Activated CD4-positive, alpha-beta T cell treated with anti-CD3 and anti-CD28 coated beads for 36 hours (primary cell): Measurements from ENCODE around the gene KRTAP29-1. TPM values are rescaled to one million over a fixed set of nuclear protein-coding genes. Genes with fewer than 3 reads are reported as not detected.

Experiments
- ATAC-seq: fragments of 200-7000 bp; cut with Tn5 transposase; one replicate; pipeline ENCODE4 v1.10.0; 2021; ENCODE audit warnings: mild to moderate bottlenecking, moderate library complexity
- CTCF ChIA-PET: fragments of 350-600 bp; sonication (Branson Sonifier 250); formaldehyde crosslinking; loops from one replicate; lab custom pipeline; 2021; ENCODE audit warnings: antibody characterized with exemption; lab: Charles Lee
- POLR2A ChIA-PET: fragments of 350-600 bp; sonication (Branson Sonifier 250); formaldehyde crosslinking; loops from one replicate; lab custom pipeline; 2021; ENCODE audit warnings: antibody characterized with exemption, inconsistent platforms; lab: Charles Lee
- DNase-seq: peaks from one replicate; pipeline ENCODE4 v3.0.0-alpha.2; 2020
- H3K27ac Mint-ChIP-seq: one replicate; pipeline ENCODE4 v1.8.0; 2021; ENCODE audit warnings: mixed read lengths
- H3K27me3 Mint-ChIP-seq: one replicate; pipeline ENCODE4 v1.8.0; 2021; ENCODE audit warnings: mixed read lengths
- H3K36me3 Mint-ChIP-seq: one replicate; pipeline ENCODE4 v1.8.0; 2021; ENCODE audit warnings: low read depth, mixed read lengths
- H3K4me1 Mint-ChIP-seq: one replicate; pipeline ENCODE4 v1.8.0; 2021; ENCODE audit warnings: mixed read lengths
- H3K4me3 Mint-ChIP-seq: one replicate; pipeline ENCODE4 v1.8.0; 2021; ENCODE audit warnings: mild to moderate bottlenecking, moderate library complexity, mixed read lengths
- H3K9me3 Mint-ChIP-seq: one replicate; pipeline ENCODE4 v1.8.0; 2021; ENCODE audit warnings: low read depth, mixed read lengths
- intact Hi-C, 2 experiments: fragments of 100-400 bp; cut with DNase I in 1 of 2; cut with micrococcal nuclease in 1 of 2; formaldehyde crosslinking; loops; one replicate each; pipeline versions ENCODE4 v1.14.2 to v1.15.1; 2022 to 2024; cut with DNase I, micrococcal nuclease
- total RNA-seq, 2 experiments: library from RNA; stranded (reverse); gene quantifications; one replicate each; pipeline ENCODE4 v1.2.3, GENCODE V29; 2021

Gene KRTAP29-1
- total RNA-seq, 2 experiments from 2014 or later: not detected

DNA sequence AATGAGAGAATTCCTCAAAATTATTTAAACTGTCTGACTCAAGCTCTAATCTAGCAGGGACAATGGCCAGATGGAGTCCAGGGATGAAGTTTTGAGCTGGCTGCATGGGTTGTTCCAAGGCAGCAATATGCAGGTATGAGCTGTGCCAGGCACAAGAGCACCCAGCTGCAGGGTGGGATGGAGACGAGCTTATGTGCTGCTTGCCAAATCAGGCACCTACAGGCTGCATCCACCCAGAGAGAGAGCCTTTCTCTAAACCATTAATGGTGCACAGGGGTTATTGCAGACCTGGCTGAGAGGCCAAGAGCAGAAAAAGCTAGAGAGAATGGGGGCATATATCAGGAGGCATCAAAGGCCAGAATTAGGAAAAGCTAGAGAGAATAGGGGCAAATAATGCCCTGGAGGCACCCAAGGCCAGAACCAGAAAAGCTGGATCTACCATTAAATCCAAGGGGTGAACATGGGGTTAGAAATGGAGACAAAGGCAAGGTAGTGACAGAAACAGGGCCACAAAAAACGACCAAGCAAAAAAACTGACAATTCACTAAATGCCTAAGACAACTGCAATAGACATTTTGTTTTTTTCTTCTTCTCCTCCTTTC, 37.0 kb upstream of the KRTAP29-1 start:
- Mint-ChIP-seq H3K27ac (peak overlapping the region; percentile 24), H3K4me3 (no peak overlapping the region), H3K4me1 (peaks cover 71% of the 10 kb centered on the region), H3K27me3 (peaks cover 4% of the 10 kb centered on the region), H3K36me3 (peaks cover 9% of the 10 kb centered on the region), H3K9me3 (peaks cover 7% of the 10 kb centered on the region)
- ChIA-PET POLR2A (no interaction called here), CTCF (interaction anchor here (0.5 to 3.4 kb wide), 5 partner anchors 10 to 252 kb away, joined by 3 to 8 read pairs (median 3); no protein-coding TSS in a partner anchor)
- intact Hi-C loops: loop anchor here (2.0 to 10.0 kb wide), 5 partner anchors 158 to 327 kb away; no protein-coding TSS in a partner anchor
- ATAC-seq (no peak), DNase-seq (no peak)

GRCh38 chr17:41338961-41339485, 36.4 kb upstream of the KRTAP29-1 start:
- ChIA-PET POLR2A (no interaction called here), CTCF (interaction anchor here (0.7 to 1.1 kb wide), 2 partner anchors 9 to 210 kb away, joined by 3 read pairs; no protein-coding TSS in a partner anchor)
- Mint-ChIP-seq H3K27ac (peak overlapping the region; percentile 55), H3K4me1 (peaks cover 76% of the 10 kb centered on the region), H3K27me3 (peaks cover 4% of the 10 kb centered on the region), H3K9me3 (peaks cover 7% of the 10 kb centered on the region), H3K36me3 (peaks cover 9% of the 10 kb centered on the region), H3K4me3 (no peak overlapping the region)
- ATAC-seq: peak; percentile 66
- DNase-seq: peak; percentile 41
- intact Hi-C loops: loop anchor here (5.0 kb wide), 3 partner anchors 158 to 212 kb away; no protein-coding TSS in a partner anchor

DNA sequence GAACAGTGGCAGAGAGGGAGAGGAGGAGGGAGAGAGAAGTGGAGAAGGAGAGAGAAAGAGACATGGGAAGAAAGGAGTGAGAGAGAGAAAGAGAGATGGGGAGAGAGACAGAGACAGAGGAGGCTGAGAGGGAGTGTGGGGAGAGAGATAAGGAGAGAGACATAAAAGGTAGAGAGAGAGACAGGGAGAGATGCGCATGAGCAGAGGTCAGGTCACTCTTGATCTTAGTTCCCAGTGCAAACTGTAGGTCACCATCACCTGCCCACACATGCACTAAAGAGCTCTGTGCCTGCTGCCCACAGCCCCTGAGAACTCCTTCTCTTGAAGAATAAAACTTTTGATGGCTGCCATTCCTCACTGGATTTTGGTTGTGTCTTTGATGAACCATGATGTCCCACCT, 33.1 kb upstream of the KRTAP29-1 start:
- Mint-ChIP-seq H3K27me3 (peaks cover 4% of the 10 kb centered on the region), H3K4me3 (no peak overlapping the region), H3K4me1 (peaks cover 57% of the 10 kb centered on the region), H3K27ac (no peak overlapping the region), H3K36me3 (no peaks in the 10 kb centered on the region), H3K9me3 (no peaks in the 10 kb centered on the region)
- CTCF ChIA-PET: no interaction called here
- intact Hi-C loops: loop anchor here (5.0 kb wide), 3 partner anchors 162 to 212 kb away; no protein-coding TSS in a partner anchor
- ATAC-seq: no peak
- no peak for DNase-seq
- POLR2A ChIA-PET: no interaction called here

- ATAC-seq: no peak
- Mint-ChIP-seq H3K4me1 (peaks cover 46% of the 10 kb centered on the region), H3K27ac (no peak overlapping the region), H3K36me3 (no peaks in the 10 kb centered on the region), H3K27me3 (no peaks in the 10 kb centered on the region), H3K4me3 (no peak overlapping the region), H3K9me3 (no peaks in the 10 kb centered on the region)
- DNase-seq: no peak
- intact Hi-C loops: loop anchor here (5.0 kb wide), 3 partner anchors 163 to 213 kb away; no protein-coding TSS in a partner anchor
- ChIA-PET CTCF (interaction anchor here (0.7 to 4.2 kb wide), 3 partner anchors 11 to 27 kb away, joined by 3 to 21 read pairs (median 4); no protein-coding TSS in a partner anchor), POLR2A (no interaction called here)
Observed at GRCh38 chr17:41334385-41335305, 32.0 kb upstream of the KRTAP29-1 start.

- intact Hi-C loops: no loop called here
- POLR2A ChIA-PET: no interaction called here
- Mint-ChIP-seq H3K4me3 (no peak overlapping the region), H3K27ac (no peak overlapping the region), H3K27me3 (no peaks in the 10 kb centered on the region), H3K9me3 (no peaks in the 10 kb centered on the region), H3K4me1 (peaks cover 38% of the 10 kb centered on the region), H3K36me3 (no peaks in the 10 kb centered on the region)
- ATAC-seq (no peak), DNase-seq (no peak)
- CTCF ChIA-PET: interaction anchor here (0.7 to 4.2 kb wide), 3 partner anchors 11 to 26 kb away, joined by 3 to 21 read pairs (median 4); no protein-coding TSS in a partner anchor
Observed at GRCh38 chr17:41333836-41334235, 31.2 kb upstream of the KRTAP29-1 start.

DNA sequence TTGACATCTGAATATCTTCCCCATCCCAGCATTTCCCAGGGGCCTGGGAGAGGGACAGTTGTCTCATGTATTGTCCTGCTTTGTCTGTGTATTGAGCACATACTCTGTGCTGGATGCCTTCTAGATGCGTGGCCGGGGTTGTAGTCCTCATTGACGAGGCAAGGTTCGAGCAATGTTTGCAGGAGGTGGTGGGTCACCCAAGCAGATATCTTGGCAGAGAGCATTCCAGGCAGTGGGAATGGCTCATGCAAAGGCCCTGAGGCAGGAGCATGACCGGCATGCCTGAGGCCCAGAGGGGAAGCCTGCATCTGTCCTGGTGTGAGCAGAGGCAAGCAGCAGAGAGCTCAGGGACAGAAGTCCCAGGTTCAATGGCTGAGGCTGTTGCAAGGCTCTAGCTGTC, 30.4 kb upstream of the KRTAP29-1 start:
- CTCF ChIA-PET: interaction anchor here (1.3 to 4.2 kb wide), 2 partner anchors 10 to 25 kb away, joined by 3 to 21 read pairs; no protein-coding TSS in a partner anchor
- Mint-ChIP-seq H3K27ac (no peak overlapping the region), H3K36me3 (no peaks in the 10 kb centered on the region), H3K27me3 (no peaks in the 10 kb centered on the region), H3K4me3 (no peak overlapping the region), H3K4me1 (peaks cover 32% of the 10 kb centered on the region), H3K9me3 (no peaks in the 10 kb centered on the region)
- POLR2A ChIA-PET: no interaction called here
- intact Hi-C loops: no loop called here
- ATAC-seq (no peak), DNase-seq (no peak)

DNA sequence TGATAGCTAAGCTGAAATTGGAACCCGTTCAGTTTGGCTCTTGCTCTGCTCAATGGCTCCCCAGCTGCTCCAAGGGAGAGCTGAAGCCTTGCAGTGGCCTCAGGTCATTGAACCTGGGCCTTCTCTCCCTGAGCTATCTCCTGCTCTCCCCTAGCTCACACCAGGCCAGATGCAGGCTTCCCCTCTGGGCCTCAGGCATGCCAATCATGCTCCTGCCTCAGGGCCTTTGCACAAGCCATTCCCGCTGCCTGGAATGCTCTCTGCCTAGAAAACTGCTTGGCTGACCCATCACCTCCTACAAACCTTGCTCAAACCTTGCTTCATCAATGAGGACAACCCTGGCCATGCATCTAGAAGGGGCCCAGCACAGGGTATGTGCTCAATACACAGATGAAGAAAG, 29.6 kb upstream of the KRTAP29-1 start:
- no peak for DNase-seq
- Mint-ChIP-seq H3K36me3 (no peaks in the 10 kb centered on the region), H3K27me3 (no peaks in the 10 kb centered on the region), H3K27ac (no peak overlapping the region), H3K4me3 (no peak overlapping the region), H3K9me3 (no peaks in the 10 kb centered on the region), H3K4me1 (peaks cover 30% of the 10 kb centered on the region)
- CTCF ChIA-PET: interaction anchor here (0.6 to 4.2 kb wide), 3 partner anchors 9 to 415 kb away, joined by 3 to 21 read pairs (median 4); no protein-coding TSS in a partner anchor
- POLR2A ChIA-PET: no interaction called here
- no peak for ATAC-seq
- intact Hi-C loops: no loop called here

- DNase-seq (no peak), ATAC-seq (no peak)
- intact Hi-C loops: no loop called here
- POLR2A ChIA-PET: interaction anchor here (0.6 kb wide), 1 partner anchor 370 kb away, joined by 3 read pairs; no protein-coding TSS in a partner anchor
- Mint-ChIP-seq H3K36me3 (no peaks in the 10 kb centered on the region), H3K9me3 (no peaks in the 10 kb centered on the region), H3K27ac (no peak overlapping the region), H3K4me1 (peaks cover 36% of the 10 kb centered on the region), H3K27me3 (no peaks in the 10 kb centered on the region), H3K4me3 (no peak overlapping the region)
- CTCF ChIA-PET: interaction anchor here (1.0 to 4.2 kb wide), 2 partner anchors 9 to 14 kb away, joined by 3 to 21 read pairs; no protein-coding TSS in a partner anchor
Observed at GRCh38 chr17:41331606-41332005, 29.0 kb upstream of the KRTAP29-1 start.

DNA sequence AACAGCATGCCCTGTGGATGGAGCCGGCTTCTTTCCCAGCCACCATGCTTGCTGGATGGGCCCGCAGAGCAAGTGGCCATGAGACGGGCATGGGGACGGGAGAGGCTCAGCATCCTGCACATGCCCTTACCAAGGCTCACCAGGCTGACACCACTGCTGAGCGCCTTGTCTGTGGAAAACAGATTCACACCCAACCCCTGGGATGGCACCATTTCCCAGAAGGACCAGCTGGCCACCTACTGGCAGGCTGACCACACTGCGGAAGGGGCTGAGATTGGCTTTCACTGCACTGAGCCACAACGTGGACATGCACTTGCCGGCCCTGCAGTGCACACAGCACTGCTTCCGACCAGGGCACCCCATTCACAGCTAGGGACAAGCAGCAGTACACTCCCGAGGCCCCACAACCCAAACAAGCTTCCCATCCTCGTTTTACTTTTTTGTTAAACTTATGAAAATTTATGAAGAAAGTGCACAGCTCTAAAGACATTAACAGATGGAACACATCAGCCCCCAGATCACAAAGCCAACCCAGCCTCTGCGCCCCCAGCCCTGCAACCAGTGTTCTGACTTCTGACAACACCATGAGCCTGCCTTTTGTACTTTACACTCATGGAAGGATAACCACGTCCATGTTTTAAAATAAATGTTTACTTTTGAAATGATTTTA, 26.8 kb upstream of the KRTAP29-1 start:
- ATAC-seq (peak; percentile 65), DNase-seq (peak; percentile 58)
- CTCF ChIA-PET: interaction anchor here (0.6 to 1.8 kb wide), 6 partner anchors 10 to 732 kb away, joined by 3 to 4 read pairs (median 4); no protein-coding TSS in a partner anchor
- H3K27ac Mint-ChIP-seq: no peak overlapping the region
- H3K4me3 Mint-ChIP-seq: no peak overlapping the region
- H3K27me3 Mint-ChIP-seq: no peaks in the 10 kb centered on the region
- peaks cover 28% of the 10 kb centered on the region for H3K4me1 Mint-ChIP-seq
- H3K9me3 Mint-ChIP-seq: no peaks in the 10 kb centered on the region
- no peaks in the 10 kb centered on the region for H3K36me3 Mint-ChIP-seq
- intact Hi-C loops: no loop called here
- POLR2A ChIA-PET: no interaction called here

- POLR2A ChIA-PET: no interaction called here
Observed at GRCh38 chr17:41328207-41328606, 25.6 kb upstream of the KRTAP29-1 start.

More at GRCh38 chr17:41328207-41328606, 25.6 kb upstream of the KRTAP29-1 start:
- CTCF ChIA-PET: interaction anchor here (0.8 to 1.8 kb wide), 3 partner anchors 14 to 698 kb away, joined by 3 to 4 read pairs (median 4); no protein-coding TSS in a partner anchor
- H3K27ac Mint-ChIP-seq: no peak overlapping the region
- DNase-seq (no peak), ATAC-seq (no peak)
- H3K27me3 Mint-ChIP-seq: no peaks in the 10 kb centered on the region
- H3K9me3 Mint-ChIP-seq: no peaks in the 10 kb centered on the region
- no peak overlapping the region for H3K4me3 Mint-ChIP-seq
- intact Hi-C loops: no loop called here
- H3K36me3 Mint-ChIP-seq: no peaks in the 10 kb centered on the region
- H3K4me1 Mint-ChIP-seq: peaks cover 24% of the 10 kb centered on the region
